Stimulated activated CD8-positive, alpha-beta memory T cell treated with anti-CD3 and anti-CD28 coated beads, Interleukin-7, amount 100 ng/mL, for 4 hours (primary cell): ENCODE results near the gene THEMIS.

ENCODE experiments used
- DNase-seq, 2 donors: peaks; one replicate each; pipeline ENCODE4 v3.0.0-alpha.2; 2020; ENCODE audit warnings: low read depth in 2 of 2

Gene THEMIS

GRCh38 chr6:127860723-127861122 lies 40.1 kb downstream of the THEMIS start:
- no peak for DNase-seq

GRCh38 chr6:127859956-127860355 lies 40.9 kb downstream of the THEMIS start:
- DNase-seq = no peak

DNA sequence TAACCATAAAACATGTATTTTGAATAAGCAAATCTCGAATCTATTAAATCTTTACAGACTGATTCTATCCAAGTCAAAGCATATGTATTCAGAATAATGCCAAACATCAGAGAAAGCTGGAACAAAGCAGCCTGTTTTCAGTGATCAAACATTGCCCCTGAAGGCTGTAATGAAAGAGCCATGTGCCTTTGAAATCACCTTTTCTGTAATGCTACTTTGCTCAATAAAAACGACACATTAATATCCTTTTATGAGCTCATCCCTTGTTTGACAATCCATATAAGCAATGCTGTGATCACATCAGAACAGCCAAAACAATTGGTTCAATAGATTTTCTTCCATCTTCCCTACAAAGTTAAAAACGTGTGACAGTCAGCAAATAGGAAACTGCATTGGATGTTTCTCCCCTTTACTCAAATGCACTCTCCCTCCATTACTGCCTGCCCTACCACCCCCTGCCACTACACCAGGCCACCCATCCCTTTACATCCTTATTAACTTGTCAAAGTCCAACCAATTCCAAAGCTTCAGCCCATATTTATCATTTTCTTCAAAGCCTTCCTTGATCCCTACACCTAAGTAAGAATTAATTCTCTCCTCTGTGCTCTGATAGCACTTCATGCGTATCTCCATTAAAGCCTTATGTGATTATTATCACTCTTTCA lies 42.0 kb downstream of the THEMIS start:
- no peak for DNase-seq

DNA sequence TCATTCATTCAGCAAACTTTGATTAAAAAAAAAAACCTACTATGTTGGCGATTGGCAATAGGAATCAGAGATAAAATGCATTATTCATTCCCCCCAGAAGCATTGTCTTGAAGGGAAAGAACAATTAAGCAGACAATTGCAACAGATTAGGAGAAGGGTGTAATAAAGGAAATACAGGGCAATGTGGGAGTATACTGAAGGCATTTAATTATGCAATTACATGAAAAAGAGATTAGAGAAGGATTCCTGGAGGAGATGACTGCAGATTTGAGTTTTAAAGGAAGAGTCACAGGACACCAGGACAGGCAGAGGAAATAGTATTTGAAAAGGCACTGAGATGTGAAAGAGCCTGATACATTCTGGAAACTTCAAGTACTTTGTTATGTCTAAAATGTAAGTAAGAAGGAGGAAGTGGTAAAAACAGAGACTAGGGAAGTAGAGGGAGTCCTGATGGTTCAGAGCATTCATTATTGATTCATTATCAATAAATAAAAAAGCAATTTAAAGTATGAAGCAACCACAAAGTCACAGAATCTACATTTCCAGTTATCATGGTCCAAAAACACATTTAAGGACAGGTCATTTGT lies 43.7 kb downstream of the THEMIS start:
- DNase-seq = no peak

DNA sequence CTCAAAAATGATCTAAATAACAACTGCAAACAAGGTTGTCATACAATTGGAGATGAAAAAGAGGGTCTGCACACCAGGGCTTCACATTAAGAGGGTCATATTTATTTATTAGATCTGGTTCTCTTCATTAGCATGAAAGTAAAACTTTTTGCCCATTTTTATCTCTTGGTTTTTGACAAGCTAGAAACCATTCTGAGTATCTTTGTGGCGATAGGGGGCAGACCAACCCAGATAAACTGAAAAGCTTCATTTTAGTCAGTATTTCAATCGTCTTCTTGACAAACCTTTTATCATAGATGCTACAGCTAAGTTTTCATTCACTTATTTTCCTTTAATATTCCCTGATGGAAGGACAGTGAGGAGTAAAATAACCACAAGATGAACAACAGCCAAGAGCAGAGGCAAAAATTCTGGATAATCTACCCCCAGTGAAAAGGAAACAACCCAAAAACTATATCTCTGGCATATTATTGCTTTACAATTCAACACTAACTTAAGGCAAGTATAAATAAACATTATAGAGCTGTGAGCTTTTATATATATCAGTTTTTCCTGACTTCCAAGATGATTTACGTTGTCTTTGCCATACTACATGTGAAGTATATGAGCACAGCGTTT lies 45.2 kb downstream of the THEMIS start:
- DNase-seq = peak; percentile 8 to 38

DNA sequence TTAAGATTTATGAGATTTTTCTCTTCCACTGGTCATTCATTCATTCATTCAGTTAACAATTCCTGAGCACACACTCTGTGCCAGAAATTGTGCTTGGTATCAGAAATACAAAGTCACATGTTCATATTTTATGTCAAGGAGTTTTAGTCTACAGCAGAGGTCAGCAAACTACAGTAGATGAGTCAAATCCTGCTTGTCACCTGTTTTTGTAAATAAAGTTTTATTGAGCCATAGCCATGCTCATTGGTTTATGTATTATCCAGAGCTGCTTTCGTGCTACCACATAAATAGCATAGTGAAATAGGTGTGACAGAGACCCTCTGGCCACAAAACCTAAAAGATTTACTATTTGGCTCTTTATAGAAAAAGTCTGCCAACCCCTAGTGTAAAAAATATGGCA lies 46.8 kb downstream of the THEMIS start:
- no peak for DNase-seq

- DNase-seq = no peak
Measured at GRCh38 chr6:127851197-127851596, 49.7 kb downstream of the THEMIS start.

DNA sequence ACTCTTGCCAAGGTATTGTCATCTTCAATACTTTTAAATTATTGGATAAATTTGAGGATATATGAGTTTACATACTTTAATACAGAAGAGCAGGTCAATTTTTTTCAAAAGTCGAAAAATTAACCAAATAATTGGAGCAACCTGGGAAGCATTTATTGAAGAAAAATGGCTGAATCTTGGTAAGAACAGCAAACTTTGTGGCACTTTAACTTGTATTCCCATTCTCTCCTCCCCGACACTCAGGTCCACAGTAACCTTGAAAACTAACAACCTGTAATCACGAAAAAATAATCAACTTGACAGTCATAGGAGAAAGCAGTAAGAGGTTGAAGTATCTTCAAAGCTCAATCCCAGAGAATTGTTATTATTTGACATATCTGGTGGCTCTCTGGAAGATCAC lies 55.6 kb downstream of the THEMIS start:
- DNase-seq = no peak

- DNase-seq = no peak
Measured at GRCh38 chr6:127844529-127844928, 56.3 kb downstream of the THEMIS start.

DNA sequence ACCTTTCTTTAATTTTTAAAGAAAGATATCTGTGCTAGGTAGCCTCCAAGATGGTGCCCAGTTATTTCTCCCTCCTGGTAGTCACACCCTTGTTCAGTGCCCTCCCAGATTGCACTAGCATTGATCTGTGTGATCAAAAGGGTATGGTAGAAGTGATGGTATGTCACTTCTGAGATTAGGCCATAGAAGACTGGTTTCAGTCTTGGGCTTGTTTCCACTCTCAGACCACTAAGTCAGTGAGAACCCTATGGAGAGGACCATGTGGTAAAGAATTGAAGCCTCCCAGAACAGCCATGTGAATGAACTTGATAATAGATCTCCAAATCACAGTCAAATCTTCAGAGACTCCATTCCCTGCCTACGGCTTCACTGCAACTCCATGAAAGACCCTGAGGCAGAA lies 57.3 kb downstream of the THEMIS start:
- DNase-seq = no peak

DNA sequence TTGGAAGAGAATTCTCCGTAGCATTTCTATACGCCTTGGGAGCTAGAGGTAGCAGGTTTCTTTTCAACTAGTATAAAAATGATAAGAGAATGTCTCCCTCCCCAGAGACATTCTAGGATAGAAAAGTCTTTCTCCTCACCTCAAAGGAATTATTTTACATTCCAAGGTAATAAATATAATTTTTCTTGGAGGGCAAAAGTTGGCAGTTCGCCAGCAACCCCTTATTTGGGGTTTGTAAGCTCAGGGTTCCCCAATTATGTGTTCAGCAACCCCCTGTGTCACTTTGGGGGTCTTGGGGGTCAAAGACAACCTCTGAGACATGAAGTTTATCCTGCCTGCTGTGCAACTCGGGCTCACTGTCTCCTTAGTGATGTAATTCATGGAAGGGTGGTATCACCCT lies 58.3 kb downstream of the THEMIS start:
- no peak for DNase-seq

GRCh38 chr6:127841811-127842210 lies 59.0 kb downstream of the THEMIS start:
- no peak for DNase-seq

DNA sequence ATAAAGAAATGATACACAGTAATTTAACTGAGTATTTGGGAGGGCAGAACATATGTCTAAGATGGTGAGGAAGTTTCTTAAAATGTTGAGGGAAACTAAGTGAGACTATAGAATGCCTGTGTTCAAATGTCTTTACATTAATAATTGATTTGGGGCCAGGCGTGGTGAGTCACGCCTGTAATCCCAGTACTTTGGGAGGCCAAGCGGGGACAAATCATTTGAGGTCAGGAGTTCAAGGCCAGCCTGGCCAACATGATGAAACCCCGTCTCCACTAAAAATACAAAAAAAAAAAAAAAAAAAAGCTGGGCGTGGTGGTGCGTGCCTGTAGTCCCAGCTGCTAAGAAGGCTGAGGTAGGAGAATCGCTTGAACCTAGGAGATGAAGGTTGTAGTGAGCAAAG lies 66.7 kb downstream of the THEMIS start:
- DNase-seq = no peak

- no peak for DNase-seq
Measured at GRCh38 chr6:127833336-127833735, 67.5 kb downstream of the THEMIS start.

GRCh38 chr6:127832381-127832780 lies 68.5 kb downstream of the THEMIS start:
- DNase-seq = no peak

DNA sequence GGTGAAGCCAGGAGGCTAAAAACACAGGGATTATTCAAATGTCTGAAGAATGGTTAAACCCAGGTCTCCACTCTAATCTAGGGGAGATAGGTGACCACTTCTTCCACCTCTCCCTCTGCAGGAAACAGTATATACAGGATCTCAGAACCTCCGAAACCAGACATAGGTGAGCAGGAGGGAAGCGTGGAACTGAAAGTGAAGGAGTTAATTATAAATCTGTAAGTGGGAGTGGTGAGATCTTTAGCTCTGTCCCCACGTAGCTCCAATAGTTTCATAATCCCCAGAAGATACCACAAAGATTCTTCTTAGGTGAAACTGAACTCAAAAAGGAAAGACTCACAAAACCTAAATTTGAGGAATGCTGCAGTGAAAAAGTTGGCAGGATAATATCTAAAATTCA lies 76.8 kb downstream of the THEMIS start:
- no peak for DNase-seq

DNA sequence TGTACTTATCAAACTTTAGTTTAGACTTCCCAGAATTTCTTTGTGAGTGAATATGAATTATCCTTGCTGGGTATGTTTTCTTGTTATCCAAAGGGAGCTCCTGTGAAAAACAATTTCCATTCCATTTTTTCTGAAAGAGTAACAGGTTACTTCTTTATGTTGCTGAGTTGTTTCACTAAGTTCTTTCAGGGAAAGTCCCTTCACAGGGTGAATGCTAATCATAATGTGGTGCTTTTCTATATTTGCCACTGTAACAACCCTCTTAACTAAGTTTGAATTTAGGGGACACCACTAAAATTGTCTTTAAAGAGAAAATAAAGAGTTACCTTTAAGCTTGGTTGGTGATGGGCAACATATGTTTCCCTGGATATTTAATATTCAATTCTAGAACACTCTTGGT lies 79.4 kb downstream of the THEMIS start:
- no peak for DNase-seq

GRCh38 chr6:127818149-127818548 lies 82.7 kb downstream of the THEMIS start:
- no peak for DNase-seq

GRCh38 chr6:127816643-127817042 lies 84.2 kb downstream of the THEMIS start:
- no peak for DNase-seq

- DNase-seq = no peak
Measured at GRCh38 chr6:127813699-127814027, 87.2 kb downstream of the THEMIS start.

GRCh38 chr6:127812985-127813698 lies 87.7 kb downstream of the THEMIS start:
- DNase-seq = no peak

DNA sequence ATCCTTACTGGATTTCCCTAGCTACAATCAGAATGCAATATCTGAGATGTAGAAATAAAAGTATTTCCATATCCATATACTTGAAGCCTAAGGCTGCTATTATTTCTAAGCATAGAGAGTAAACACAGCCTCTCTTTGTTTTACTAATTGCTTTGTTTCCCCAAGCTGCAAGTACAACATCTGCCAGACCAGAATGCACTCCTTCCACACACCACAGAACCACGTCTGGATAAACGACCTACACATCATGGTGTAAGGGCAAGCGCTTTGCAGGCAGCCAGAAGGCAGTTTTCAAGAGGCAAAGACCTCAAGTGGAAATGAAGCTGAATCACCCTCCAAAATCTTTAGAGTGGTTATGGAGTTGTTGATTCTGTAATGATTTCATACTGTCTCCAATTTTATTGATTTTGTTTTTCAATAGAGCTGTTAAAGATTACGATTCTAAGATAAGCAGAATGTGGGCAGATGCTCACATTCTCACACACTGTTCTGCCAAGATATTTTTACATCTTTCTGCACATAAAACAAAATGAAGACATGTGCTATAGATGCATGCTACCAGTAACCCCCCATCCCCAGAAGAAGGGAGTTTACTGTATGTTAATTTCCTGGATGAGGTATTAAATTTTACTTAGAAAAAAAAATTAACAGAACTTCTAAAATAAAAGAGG lies 88.8 kb downstream of the THEMIS start:
- DNase-seq = no peak
